Measurements from ENCODE around the gene BLNK. TPM values are rescaled to one million over a fixed set of nuclear protein-coding genes. Genes with fewer than 3 reads are reported as not detected.

BLNK gene
- total and polyA plus RNA-seq, 7 experiments from 2014 or later, result 0.17 to 6.5 (median 0.55) TPM; not detected in 1

GRCh38 chr10:96152437-96152836, 118.9 kb downstream of the BLNK start:
- CTCF ChIA-PET, result no interaction called here
- H3K36me3 ChIP-seq (ENCODE audit: control insufficient read depth in 2 of 3, insufficient read depth in 3 of 3, low read length in 3 of 3), result peaks cover 14 to 63% (median 27%) of the 10 kb centered on the region in 3 experiments
- H3K27ac ChIP-seq (ENCODE audit: low read depth, low read length), result no peak overlapping the region
- no peaks in the 10 kb centered on the region for H3K4me1 ChIP-seq (ENCODE audit: control insufficient read depth in 2 of 2, insufficient read depth in 2 of 2, low read length in 2 of 2)
- Mint-ChIP-seq H3K4me1 (peaks cover 0 to 8% (median 0%) of the 10 kb centered on the region in 7 donors), H3K4me3 (no peak overlapping the region), H3K27me3 (no peaks in the 10 kb centered on the region), H3K36me3 (peaks cover 51 to 86% (median 79%) of the 10 kb centered on the region in 5 donors), H3K27ac (no peak overlapping the region), H3K9me3 (peaks cover 0 to 19% (median 5%) of the 10 kb centered on the region in 11 donors)
- no peak overlapping the region for H3K4me3 ChIP-seq (ENCODE audit: low read length)
- ATAC-seq, result no peak
- H3K9me3 ChIP-seq (ENCODE audit: control insufficient read depth in 2 of 3, low read length in 3 of 3), result no peaks in the 10 kb centered on the region
- no peaks in the 10 kb centered on the region for H3K27me3 ChIP-seq (ENCODE audit: control insufficient read depth in 2 of 2, insufficient read depth in 2 of 2, low read length in 2 of 2)
- POLR2A ChIA-PET, result no interaction called here
- intact Hi-C loops (cut with micrococcal nuclease), result no loop called here
- DNase-seq, result no peak

Other genes with a start within 250 kb of the BLNK start
- gene CCNJ, start 228.0 kb downstream of the BLNK start, total RNA-seq, result 1 to 10 TPM; 5.6 to 8.0 (median 6.7) TPM
- 1 to 10 TPM; 1.0 to 1.1 TPM for gene CCNJ, start 228.0 kb downstream of the BLNK start, polyA plus RNA-seq
- 10 to 100 TPM; 17.6 to 25.1 (median 21.5) TPM for gene ZNF518A, start 141.3 kb downstream of the BLNK start, total RNA-seq
- 10 to 100 TPM in 1 of 2 donors, 1 to 10 TPM in 1; 7.1 to 17.6 TPM for gene ZNF518A, start 141.3 kb downstream of the BLNK start, polyA plus RNA-seq
- gene DNTT, start 32.9 kb upstream of the BLNK start, total RNA-seq, result under 1 TPM in 2 of 5 experiments, not detected in 3; 0.19 to 0.24 TPM
- gene DNTT, start 32.9 kb upstream of the BLNK start, polyA plus RNA-seq, result 1 to 10 TPM; 3.7 to 5.0 TPM
- gene OPALIN, start 87.4 kb upstream of the BLNK start, total RNA-seq, result not detected
- not detected for gene OPALIN, start 87.4 kb upstream of the BLNK start, polyA plus RNA-seq
- gene TLL2, start 242.4 kb upstream of the BLNK start, total RNA-seq, result under 1 TPM in 1 of 5 experiments, not detected in 4; 0.24 TPM
- not detected for gene TLL2, start 242.4 kb upstream of the BLNK start, polyA plus RNA-seq